ENCODE measurements around the gene GPC2. TPM values are rescaled to one million over a fixed set of nuclear protein-coding genes. Genes with fewer than 3 reads are reported as not detected.
"Not testable (repeated sequence)": the region's sequence is repeated elsewhere in the genome, so short reads cannot be mapped to it uniquely, and the experiment has no call there.

GPC2 gene
- total RNA-seq, 6 experiments from 2014 or later, result 0.57 to 1.4 (median 0.86) TPM

- Mint-ChIP-seq H3K36me3 (ENCODE audit: low read depth) (no peaks in the 10 kb centered on the region), H3K4me1 (ENCODE audit: low read depth) (no peaks in the 10 kb centered on the region), H3K27ac (no peak overlapping the region), H3K4me3 (no peak overlapping the region), H3K27me3 (ENCODE audit: insufficient read depth) (peaks cover 34% of the 10 kb centered on the region), H3K9me3 (no peaks in the 10 kb centered on the region)
- TF ChIP-seq CTCF (IDR thresholded peaks at IDR 0.05), result no peak
- no peak for DNase-seq
These were observed 31.8 kb upstream of the GPC2 start for GRCh38 chr7:100208911-100209408.

- no peak for TF ChIP-seq CTCF (IDR thresholded peaks at IDR 0.05)
- no peaks in the 10 kb centered on the region for H3K4me1 Mint-ChIP-seq (ENCODE audit: low read depth)
- H3K27me3 Mint-ChIP-seq (ENCODE audit: insufficient read depth), result peaks cover 46% of the 10 kb centered on the region
- no peaks in the 10 kb centered on the region for H3K9me3 Mint-ChIP-seq
- no peak for DNase-seq
- no peak overlapping the region for H3K27ac Mint-ChIP-seq
- no peak overlapping the region for H3K4me3 Mint-ChIP-seq
- no peaks in the 10 kb centered on the region for H3K36me3 Mint-ChIP-seq (ENCODE audit: low read depth)
These were observed 27.3 kb upstream of the GPC2 start for GRCh38 chr7:100204454-100204853.

GRCh38 chr7:100200693-100201092, 23.5 kb upstream of the GPC2 start:
- H3K4me1 Mint-ChIP-seq (ENCODE audit: low read depth), result no peaks in the 10 kb centered on the region
- TF ChIP-seq CTCF (IDR thresholded peaks at IDR 0.05), result no peak
- peaks cover 44% of the 10 kb centered on the region for H3K27me3 Mint-ChIP-seq (ENCODE audit: insufficient read depth)
- no peak for DNase-seq
- H3K27ac Mint-ChIP-seq, result no peak overlapping the region
- no peaks in the 10 kb centered on the region for H3K9me3 Mint-ChIP-seq
- H3K4me3 Mint-ChIP-seq, result no peak overlapping the region
- no peaks in the 10 kb centered on the region for H3K36me3 Mint-ChIP-seq (ENCODE audit: low read depth)

- H3K27me3 Mint-ChIP-seq (ENCODE audit: insufficient read depth), result peaks cover 35% of the 10 kb centered on the region
- no peaks in the 10 kb centered on the region for H3K9me3 Mint-ChIP-seq
- TF ChIP-seq CTCF (IDR thresholded peaks at IDR 0.05), result no peak
- no peaks in the 10 kb centered on the region for H3K36me3 Mint-ChIP-seq (ENCODE audit: low read depth)
- H3K4me1 Mint-ChIP-seq (ENCODE audit: low read depth), result no peaks in the 10 kb centered on the region
- H3K27ac Mint-ChIP-seq, result no peak overlapping the region
- H3K4me3 Mint-ChIP-seq, result no peak overlapping the region
- no peak for DNase-seq
These were observed 21.1 kb upstream of the GPC2 start for GRCh38 chr7:100198266-100198665.

- peaks cover 11% of the 10 kb centered on the region for H3K4me1 Mint-ChIP-seq (ENCODE audit: low read depth)
- not testable (repeated sequence) for H3K27ac Mint-ChIP-seq; H3K4me3 Mint-ChIP-seq; H3K9me3 Mint-ChIP-seq; DNase-seq; H3K36me3 Mint-ChIP-seq (ENCODE audit: low read depth)
- peaks cover 20% of the 10 kb centered on the region for H3K27me3 Mint-ChIP-seq (ENCODE audit: insufficient read depth)
These were observed 18.7 kb upstream of the GPC2 start for GRCh38 chr7:100195901-100196322.

- H3K4me1 Mint-ChIP-seq (ENCODE audit: low read depth), result peaks cover 11% of the 10 kb centered on the region
- peaks cover 17% of the 10 kb centered on the region for H3K27me3 Mint-ChIP-seq (ENCODE audit: insufficient read depth)
- TF ChIP-seq CTCF (IDR thresholded peaks at IDR 0.05), result no peak
- H3K9me3 Mint-ChIP-seq, result no peaks in the 10 kb centered on the region
- H3K4me3 Mint-ChIP-seq, result no peak overlapping the region
- no peak for DNase-seq
- H3K27ac Mint-ChIP-seq, result no peak overlapping the region
- H3K36me3 Mint-ChIP-seq (ENCODE audit: low read depth), result no peaks in the 10 kb centered on the region
These were observed 18.0 kb upstream of the GPC2 start for GRCh38 chr7:100195222-100195621.
